SK-N-SH treated with all-trans-retinoic acid at 6 μM for 48 hours (cell line): ENCODE data around the gene OTOG.

Experiments
- ATAC-seq: fragments of 200-7000 bp; cut with Tn5 transposase; 3 replicates; pipeline ENCODE4 v1.9.1; 2020; ENCODE audit warnings: mild to moderate bottlenecking, moderate library complexity
- ARNTL ChIP-seq: fragments of 450-650 bp; formaldehyde crosslinking; IDR thresholded peaks from 2 replicates; pipeline ENCODE4 v1.5.0; 2020; ENCODE audit warnings: low read depth, mild to moderate bottlenecking, moderate library complexity, borderline replicate concordance
- BACH2 ChIP-seq: fragments of 250-450 bp; sonication (Bioruptor Pico); IDR thresholded peaks from 2 replicates; pipeline ENCODE4 v1.9.0; 2021; ENCODE audit warnings: mild to moderate bottlenecking, borderline replicate concordance
- CREB5 ChIP-seq: fragments of 250-450 bp; sonication (Bioruptor Pico); IDR thresholded peaks from 2 replicates; pipeline ENCODE4 v1.5.1; 2020; ENCODE audit warnings: low read depth, mild to moderate bottlenecking, moderate library complexity
- CSDC2 ChIP-seq: fragments of 250-450 bp; sonication (Bioruptor Pico); IDR thresholded peaks from 2 replicates; pipeline ENCODE4 v1.5.0; 2020; ENCODE audit warnings: mild to moderate bottlenecking, moderate library complexity
- ESRRG ChIP-seq: fragments of 250-450 bp; sonication (Bioruptor Pico); IDR thresholded peaks from 2 replicates; pipeline ENCODE4 v1.6.1; 2021; ENCODE audit warnings: mild to moderate bottlenecking
- GLIS3 ChIP-seq: fragments of 250-450 bp; sonication (Bioruptor Pico); IDR thresholded peaks from 2 replicates; pipeline ENCODE4 v1.5.0; 2020; ENCODE audit warnings: mild to moderate bottlenecking, moderate library complexity
- ISL1 ChIP-seq: fragments of 250-450 bp; sonication (Bioruptor Pico); IDR thresholded peaks from 2 replicates; pipeline ENCODE4 v2.1.2; 2022; ENCODE audit warnings: mild to moderate bottlenecking, moderate library complexity
- PATZ1 ChIP-seq: fragments of 250-450 bp; sonication (Bioruptor Pico); IDR thresholded peaks from 2 replicates; pipeline ENCODE4 v1.8.0; 2020; ENCODE audit warnings: mild to moderate bottlenecking, moderate library complexity, borderline replicate concordance
- POU6F1 ChIP-seq: fragments of 250-450 bp; sonication (Bioruptor Pico); IDR thresholded peaks from 2 replicates; pipeline ENCODE4 v1.8.0; 2021; ENCODE audit warnings: low read depth, mild to moderate bottlenecking, moderate library complexity, borderline replicate concordance
- PPARA ChIP-seq: fragments of 250-450 bp; sonication (Bioruptor Pico); IDR thresholded peaks from 2 replicates; pipeline ENCODE4 v1.5.0; 2020; ENCODE audit warnings: mild to moderate bottlenecking, borderline replicate concordance
- SNAI2 ChIP-seq: fragments of 250-450 bp; sonication (Bioruptor Pico); IDR thresholded peaks from 2 replicates; pipeline ENCODE4 v1.5.0; 2020; ENCODE audit warnings: mild to moderate bottlenecking, moderate library complexity
- TCF4 ChIP-seq: fragments of 250-450 bp; sonication (Bioruptor Pico); IDR thresholded peaks from 2 replicates; pipeline ENCODE4 v1.8.0; 2021; ENCODE audit warnings: mild to moderate bottlenecking, moderate library complexity, borderline replicate concordance
- TOX ChIP-seq: fragments of 250-450 bp; sonication (Bioruptor Pico); IDR thresholded peaks from 2 replicates; pipeline ENCODE4 v1.8.0; 2021; ENCODE audit warnings: mild to moderate bottlenecking, moderate library complexity, borderline replicate concordance
- ZC3H10 ChIP-seq: fragments of 250-450 bp; sonication (Bioruptor Pico); IDR thresholded peaks from 2 replicates; pipeline ENCODE4 v1.5.1; 2021; ENCODE audit warnings: mild to moderate bottlenecking, moderate library complexity
- ZFP3 ChIP-seq: fragments of 250-450 bp; sonication (Bioruptor Pico); IDR thresholded peaks from 2 replicates; pipeline ENCODE4 v1.5.0; 2020; ENCODE audit warnings: mild to moderate bottlenecking, moderate library complexity
- ZFP30 ChIP-seq: fragments of 450-650 bp; formaldehyde crosslinking; IDR thresholded peaks from 2 replicates; pipeline ENCODE4 v1.5.0; 2022; ENCODE audit warnings: mild to moderate bottlenecking, moderate library complexity
- ZNF565 ChIP-seq: fragments of 450-650 bp; formaldehyde crosslinking; conservative IDR thresholded peaks from 2 replicates; pipeline ENCODE4 v1.5.0; 2020; ENCODE audit warnings: low read depth, mild to moderate bottlenecking, moderate library complexity
- ZNF70 ChIP-seq: fragments of 450-650 bp; formaldehyde crosslinking; IDR thresholded peaks from 2 replicates; pipeline ENCODE4 v1.5.0; 2020; ENCODE audit warnings: mild to moderate bottlenecking, moderate library complexity
- ZNF8 ChIP-seq: fragments of 450-650 bp; formaldehyde crosslinking; IDR thresholded peaks from 2 replicates; pipeline ENCODE4 v1.5.0; 2020; ENCODE audit warnings: mild to moderate bottlenecking, moderate library complexity
- TF ChIP-seq, protein P1 (sequence below): fragments of 250-450 bp; sonication (Bioruptor Pico); IDR thresholded peaks from 2 replicates; pipeline ENCODE4 v1.5.1; 2021; ENCODE audit warnings: mild to moderate bottlenecking, moderate library complexity
- TF ChIP-seq, protein P2 (sequence below): fragments of 250-450 bp; sonication (Bioruptor Pico); IDR thresholded peaks from 2 replicates; pipeline ENCODE4 v1.5.0; 2020; ENCODE audit warnings: mild to moderate bottlenecking, moderate library complexity

Gene OTOG

DNA sequence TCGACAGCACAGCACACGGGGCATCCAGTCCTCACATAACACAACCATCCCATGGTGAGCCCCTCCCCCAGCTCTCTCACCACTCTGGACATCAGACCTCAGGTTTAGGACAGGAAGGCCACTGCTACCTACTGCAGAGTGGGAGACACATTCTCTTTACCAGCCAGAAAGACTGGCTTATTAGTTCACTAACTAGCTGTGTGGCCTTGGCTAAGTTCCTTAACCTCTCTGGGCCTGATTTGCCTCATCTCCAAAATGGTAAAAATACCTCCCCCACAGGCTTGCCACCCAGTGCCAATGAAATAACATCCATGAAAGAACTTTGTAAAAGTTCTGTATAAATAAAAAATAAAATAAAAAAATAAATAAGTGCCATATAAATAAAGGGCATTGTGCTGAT is 35.0 kb upstream of the OTOG start:
- no peak for ATAC-seq
- TF ChIP-seq SNAI2 (CRISPR knock-in tag), result no peak
- TF ChIP-seq ESRRG, result no peak
- TF ChIP-seq CREB5 (CRISPR knock-in tag), result no peak
- TF ChIP-seq GLIS3 (CRISPR knock-in tag), result no peak
- TF ChIP-seq ZNF70 (CRISPR knock-in tag), result no peak
- no peak for TF ChIP-seq ZFP30 (CRISPR knock-in tag)
- TF ChIP-seq CSDC2 (CRISPR knock-in tag), result no peak
- no peak for TF ChIP-seq BACH2 (CRISPR knock-in tag)
- TF ChIP-seq ARNTL (CRISPR knock-in tag), result no peak

GRCh38 chr11:17513853-17514252 is 33.2 kb upstream of the OTOG start:
- TF ChIP-seq PPARA (CRISPR knock-in tag), result no peak
- TF ChIP-seq ARNTL (CRISPR knock-in tag), result no peak
- no peak for TF ChIP-seq PATZ1 (CRISPR knock-in tag)
- TF ChIP-seq CSDC2 (CRISPR knock-in tag), result no peak
- TF ChIP-seq GLIS3 (CRISPR knock-in tag), result no peak
- no peak for TF ChIP-seq ZC3H10
- no peak for TF ChIP-seq ESRRG
- no peak for TF ChIP-seq ZNF565
- TF ChIP-seq, protein P1, sequence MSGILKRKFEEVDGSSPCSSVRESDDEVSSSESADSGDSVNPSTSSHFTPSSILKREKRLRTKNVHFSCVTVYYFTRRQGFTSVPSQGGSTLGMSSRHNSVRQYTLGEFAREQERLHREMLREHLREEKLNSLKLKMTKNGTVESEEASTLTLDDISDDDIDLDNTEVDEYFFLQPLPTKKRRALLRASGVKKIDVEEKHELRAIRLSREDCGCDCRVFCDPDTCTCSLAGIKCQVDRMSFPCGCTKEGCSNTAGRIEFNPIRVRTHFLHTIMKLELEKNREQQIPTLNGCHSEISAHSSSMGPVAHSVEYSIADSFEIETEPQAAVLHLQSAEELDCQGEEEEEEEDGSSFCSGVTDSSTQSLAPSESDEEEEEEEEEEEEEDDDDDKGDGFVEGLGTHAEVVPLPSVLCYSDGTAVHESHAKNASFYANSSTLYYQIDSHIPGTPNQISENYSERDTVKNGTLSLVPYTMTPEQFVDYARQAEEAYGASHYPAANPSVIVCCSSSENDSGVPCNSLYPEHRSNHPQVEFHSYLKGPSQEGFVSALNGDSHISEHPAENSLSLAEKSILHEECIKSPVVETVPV, result no peak
- TF ChIP-seq TOX (CRISPR knock-in tag), result no peak
- no peak for TF ChIP-seq CREB5 (CRISPR knock-in tag)
- no peak for TF ChIP-seq ZNF8
- TF ChIP-seq, protein P2, sequence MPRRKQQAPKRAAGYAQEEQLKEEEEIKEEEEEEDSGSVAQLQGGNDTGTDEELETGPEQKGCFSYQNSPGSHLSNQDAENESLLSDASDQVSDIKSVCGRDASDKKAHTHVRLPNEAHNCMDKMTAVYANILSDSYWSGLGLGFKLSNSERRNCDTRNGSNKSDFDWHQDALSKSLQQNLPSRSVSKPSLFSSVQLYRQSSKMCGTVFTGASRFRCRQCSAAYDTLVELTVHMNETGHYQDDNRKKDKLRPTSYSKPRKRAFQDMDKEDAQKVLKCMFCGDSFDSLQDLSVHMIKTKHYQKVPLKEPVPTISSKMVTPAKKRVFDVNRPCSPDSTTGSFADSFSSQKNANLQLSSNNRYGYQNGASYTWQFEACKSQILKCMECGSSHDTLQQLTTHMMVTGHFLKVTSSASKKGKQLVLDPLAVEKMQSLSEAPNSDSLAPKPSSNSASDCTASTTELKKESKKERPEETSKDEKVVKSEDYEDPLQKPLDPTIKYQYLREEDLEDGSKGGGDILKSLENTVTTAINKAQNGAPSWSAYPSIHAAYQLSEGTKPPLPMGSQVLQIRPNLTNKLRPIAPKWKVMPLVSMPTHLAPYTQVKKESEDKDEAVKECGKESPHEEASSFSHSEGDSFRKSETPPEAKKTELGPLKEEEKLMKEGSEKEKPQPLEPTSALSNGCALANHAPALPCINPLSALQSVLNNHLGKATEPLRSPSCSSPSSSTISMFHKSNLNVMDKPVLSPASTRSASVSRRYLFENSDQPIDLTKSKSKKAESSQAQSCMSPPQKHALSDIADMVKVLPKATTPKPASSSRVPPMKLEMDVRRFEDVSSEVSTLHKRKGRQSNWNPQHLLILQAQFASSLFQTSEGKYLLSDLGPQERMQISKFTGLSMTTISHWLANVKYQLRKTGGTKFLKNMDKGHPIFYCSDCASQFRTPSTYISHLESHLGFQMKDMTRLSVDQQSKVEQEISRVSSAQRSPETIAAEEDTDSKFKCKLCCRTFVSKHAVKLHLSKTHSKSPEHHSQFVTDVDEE, result no peak
- no peak for TF ChIP-seq SNAI2 (CRISPR knock-in tag)
- no peak for TF ChIP-seq ISL1 (CRISPR knock-in tag)
- TF ChIP-seq POU6F1 (CRISPR knock-in tag), result no peak
- TF ChIP-seq ZFP3 (CRISPR knock-in tag), result no peak
- no peak for TF ChIP-seq ZNF70 (CRISPR knock-in tag)
- no peak for TF ChIP-seq ZFP30 (CRISPR knock-in tag)
- TF ChIP-seq TCF4 (CRISPR knock-in tag), result no peak
- no peak; the same call in 2 of the 3 replicates for ATAC-seq
